Liver (tissue), 3 donors: ENCODE measurements around the gene SH3PXD2A.

Experiments
- EGR1 ChIP-seq, 2 donors: IDR thresholded peaks; 2 replicates each; pipeline ENCODE4 v1.6.1; 2016 to 2018; ENCODE audit warnings: antibody characterized with exemption in 2 of 2, low read depth in 2 of 2
- GABPA ChIP-seq, 2 donors: IDR thresholded peaks in 1 of 2; conservative IDR thresholded peaks in 1 of 2; 2 replicates each; pipeline ENCODE4 v1.6.1; 2016; ENCODE audit warnings: antibody characterized with exemption in 2 of 2, mild to moderate bottlenecking in 1 of 2, moderate library complexity in 1 of 2
- HNF4A ChIP-seq, 2 donors: conservative IDR thresholded peaks; 2 replicates each; pipeline ENCODE4 v1.6.1; 2016; ENCODE audit warnings: antibody characterized with exemption in 2 of 2, mild to moderate bottlenecking in 2 of 2
- RAD21 ChIP-seq, 2 donors: IDR thresholded peaks; 2 replicates each; pipeline ENCODE4 v1.6.1; 2016; ENCODE audit warnings: antibody characterized with exemption in 2 of 2, mild to moderate bottlenecking in 2 of 2
- RXRA ChIP-seq, 2 donors: IDR thresholded peaks; 2 replicates each; pipeline ENCODE4 v1.6.1; 2017 to 2018; ENCODE audit warnings: antibody characterized with exemption in 2 of 2, mild to moderate bottlenecking in 1 of 2
- SP1 ChIP-seq: IDR thresholded peaks from 2 replicates; pipeline ENCODE4 v1.6.1; 2018; ENCODE audit warnings: antibody characterized with exemption, mild to moderate bottlenecking
- TAF1 ChIP-seq: conservative IDR thresholded peaks from 2 replicates; pipeline ENCODE4 v1.6.1; 2016; ENCODE audit warnings: antibody characterized with exemption, mild to moderate bottlenecking
- YY1 ChIP-seq: IDR thresholded peaks from 2 replicates; pipeline ENCODE4 v1.6.1; 2016; ENCODE audit warnings: antibody characterized with exemption, mild to moderate bottlenecking
- TF ChIP-seq, protein P1 (sequence below): IDR thresholded peaks from 2 replicates; pipeline ENCODE4 v1.6.1; 2016; ENCODE audit warnings: antibody characterized with exemption, mild to moderate bottlenecking
- TF ChIP-seq, protein P2 (sequence below): fragments of 150-350 bp; IDR thresholded peaks from 2 replicates; pipeline ENCODE4 v1.5.1; 2017; ENCODE audit warnings: improper control_type of control experiment, low read depth, low read length; ENCODE audit not compliant: missing input control
- TF ChIP-seq, protein P3 (sequence below): IDR thresholded peaks from 2 replicates; pipeline ENCODE4 v1.6.1; 2016; ENCODE audit warnings: antibody characterized with exemption
- TF ChIP-seq, protein P4 (sequence below): IDR thresholded peaks from 2 replicates; pipeline ENCODE4 v1.6.1; 2016; ENCODE audit warnings: antibody characterized with exemption
- TF ChIP-seq, protein P5 (sequence below): IDR thresholded peaks from 2 replicates; pipeline ENCODE4 v1.6.1; 2016; ENCODE audit warnings: antibody characterized with exemption
- donor health status: healthy.
- donor health status: healthy.

DNA sequence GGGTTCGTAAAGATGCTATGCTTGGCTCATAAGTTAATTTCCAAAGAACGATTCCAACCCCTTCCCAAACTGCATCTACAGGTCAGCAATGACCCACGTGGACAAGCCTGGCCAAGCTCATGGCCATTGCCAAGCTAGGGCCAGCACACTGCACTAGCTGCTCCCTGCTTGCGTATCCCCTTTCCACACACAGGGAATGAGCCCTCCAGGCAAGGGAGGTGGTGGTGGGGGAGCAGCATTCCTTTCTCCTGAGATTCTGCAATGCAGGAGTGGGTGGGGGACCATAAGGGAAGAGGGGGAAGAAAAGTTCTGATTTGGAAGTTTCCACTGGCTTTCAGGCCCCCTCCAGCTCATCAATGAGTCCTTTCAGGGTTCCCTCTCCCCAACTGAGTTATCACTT lies 56.0 kb downstream of the SH3PXD2A start:
- TF ChIP-seq SP1 (no peak), YY1 (no peak), RXRA (IDR thresholded peaks at IDR 0.05) (no peak), TAF1 (no peak), GABPA (IDR thresholded peaks at IDR 0.05 in 1 of 2, conservative IDR thresholded peaks at IDR 0.05 in 1 of 2) (no peak), RAD21 (IDR thresholded peaks at IDR 0.05) (no peak), HNF4A (conservative IDR thresholded peaks at IDR 0.05) (no peak), EGR1 (IDR thresholded peaks at IDR 0.05; ENCODE audit: low read depth in 2 of 2) (no peak)
- TF ChIP-seq, protein P1, sequence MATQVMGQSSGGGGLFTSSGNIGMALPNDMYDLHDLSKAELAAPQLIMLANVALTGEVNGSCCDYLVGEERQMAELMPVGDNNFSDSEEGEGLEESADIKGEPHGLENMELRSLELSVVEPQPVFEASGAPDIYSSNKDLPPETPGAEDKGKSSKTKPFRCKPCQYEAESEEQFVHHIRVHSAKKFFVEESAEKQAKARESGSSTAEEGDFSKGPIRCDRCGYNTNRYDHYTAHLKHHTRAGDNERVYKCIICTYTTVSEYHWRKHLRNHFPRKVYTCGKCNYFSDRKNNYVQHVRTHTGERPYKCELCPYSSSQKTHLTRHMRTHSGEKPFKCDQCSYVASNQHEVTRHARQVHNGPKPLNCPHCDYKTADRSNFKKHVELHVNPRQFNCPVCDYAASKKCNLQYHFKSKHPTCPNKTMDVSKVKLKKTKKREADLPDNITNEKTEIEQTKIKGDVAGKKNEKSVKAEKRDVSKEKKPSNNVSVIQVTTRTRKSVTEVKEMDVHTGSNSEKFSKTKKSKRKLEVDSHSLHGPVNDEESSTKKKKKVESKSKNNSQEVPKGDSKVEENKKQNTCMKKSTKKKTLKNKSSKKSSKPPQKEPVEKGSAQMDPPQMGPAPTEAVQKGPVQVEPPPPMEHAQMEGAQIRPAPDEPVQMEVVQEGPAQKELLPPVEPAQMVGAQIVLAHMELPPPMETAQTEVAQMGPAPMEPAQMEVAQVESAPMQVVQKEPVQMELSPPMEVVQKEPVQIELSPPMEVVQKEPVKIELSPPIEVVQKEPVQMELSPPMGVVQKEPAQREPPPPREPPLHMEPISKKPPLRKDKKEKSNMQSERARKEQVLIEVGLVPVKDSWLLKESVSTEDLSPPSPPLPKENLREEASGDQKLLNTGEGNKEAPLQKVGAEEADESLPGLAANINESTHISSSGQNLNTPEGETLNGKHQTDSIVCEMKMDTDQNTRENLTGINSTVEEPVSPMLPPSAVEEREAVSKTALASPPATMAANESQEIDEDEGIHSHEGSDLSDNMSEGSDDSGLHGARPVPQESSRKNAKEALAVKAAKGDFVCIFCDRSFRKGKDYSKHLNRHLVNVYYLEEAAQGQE: no peak
- TF ChIP-seq, protein P2, sequence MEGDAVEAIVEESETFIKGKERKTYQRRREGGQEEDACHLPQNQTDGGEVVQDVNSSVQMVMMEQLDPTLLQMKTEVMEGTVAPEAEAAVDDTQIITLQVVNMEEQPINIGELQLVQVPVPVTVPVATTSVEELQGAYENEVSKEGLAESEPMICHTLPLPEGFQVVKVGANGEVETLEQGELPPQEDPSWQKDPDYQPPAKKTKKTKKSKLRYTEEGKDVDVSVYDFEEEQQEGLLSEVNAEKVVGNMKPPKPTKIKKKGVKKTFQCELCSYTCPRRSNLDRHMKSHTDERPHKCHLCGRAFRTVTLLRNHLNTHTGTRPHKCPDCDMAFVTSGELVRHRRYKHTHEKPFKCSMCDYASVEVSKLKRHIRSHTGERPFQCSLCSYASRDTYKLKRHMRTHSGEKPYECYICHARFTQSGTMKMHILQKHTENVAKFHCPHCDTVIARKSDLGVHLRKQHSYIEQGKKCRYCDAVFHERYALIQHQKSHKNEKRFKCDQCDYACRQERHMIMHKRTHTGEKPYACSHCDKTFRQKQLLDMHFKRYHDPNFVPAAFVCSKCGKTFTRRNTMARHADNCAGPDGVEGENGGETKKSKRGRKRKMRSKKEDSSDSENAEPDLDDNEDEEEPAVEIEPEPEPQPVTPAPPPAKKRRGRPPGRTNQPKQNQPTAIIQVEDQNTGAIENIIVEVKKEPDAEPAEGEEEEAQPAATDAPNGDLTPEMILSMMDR: no peak
- TF ChIP-seq, protein P3, sequence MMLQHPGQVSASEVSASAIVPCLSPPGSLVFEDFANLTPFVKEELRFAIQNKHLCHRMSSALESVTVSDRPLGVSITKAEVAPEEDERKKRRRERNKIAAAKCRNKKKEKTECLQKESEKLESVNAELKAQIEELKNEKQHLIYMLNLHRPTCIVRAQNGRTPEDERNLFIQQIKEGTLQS: no peak
- TF ChIP-seq, protein P4, sequence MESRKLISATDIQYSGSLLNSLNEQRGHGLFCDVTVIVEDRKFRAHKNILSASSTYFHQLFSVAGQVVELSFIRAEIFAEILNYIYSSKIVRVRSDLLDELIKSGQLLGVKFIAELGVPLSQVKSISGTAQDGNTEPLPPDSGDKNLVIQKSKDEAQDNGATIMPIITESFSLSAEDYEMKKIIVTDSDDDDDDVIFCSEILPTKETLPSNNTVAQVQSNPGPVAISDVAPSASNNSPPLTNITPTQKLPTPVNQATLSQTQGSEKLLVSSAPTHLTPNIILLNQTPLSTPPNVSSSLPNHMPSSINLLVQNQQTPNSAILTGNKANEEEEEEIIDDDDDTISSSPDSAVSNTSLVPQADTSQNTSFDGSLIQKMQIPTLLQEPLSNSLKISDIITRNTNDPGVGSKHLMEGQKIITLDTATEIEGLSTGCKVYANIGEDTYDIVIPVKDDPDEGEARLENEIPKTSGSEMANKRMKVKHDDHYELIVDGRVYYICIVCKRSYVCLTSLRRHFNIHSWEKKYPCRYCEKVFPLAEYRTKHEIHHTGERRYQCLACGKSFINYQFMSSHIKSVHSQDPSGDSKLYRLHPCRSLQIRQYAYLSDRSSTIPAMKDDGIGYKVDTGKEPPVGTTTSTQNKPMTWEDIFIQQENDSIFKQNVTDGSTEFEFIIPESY: no peak
- TF ChIP-seq, protein P5, sequence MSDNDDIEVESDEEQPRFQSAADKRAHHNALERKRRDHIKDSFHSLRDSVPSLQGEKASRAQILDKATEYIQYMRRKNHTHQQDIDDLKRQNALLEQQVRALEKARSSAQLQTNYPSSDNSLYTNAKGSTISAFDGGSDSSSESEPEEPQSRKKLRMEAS: no peak
